Upper lobe of left lung (tissue), 4 donors: ENCODE measurements around the gene CNGB1.
"Not testable (repeated sequence)": the region's sequence is repeated elsewhere in the genome, so short reads cannot be mapped to it uniquely, and the experiment has no call there.

ENCODE experiments used
- CTCF ChIP-seq, 6 experiments: fragments of 450-650 bp in 4 of 6; fragments of 200-600 bp in 2 of 6; sonication (generic) in 2 of 6; IDR thresholded peaks; one replicate each; pipeline ENCODE4 v1.5.1; 2016 to 2019; ENCODE audit warnings: antibody characterized with exemption in 6 of 6
- POLR2A ChIP-seq, 4 donors: fragments of 450-650 bp; IDR thresholded peaks; one replicate each; pipeline ENCODE4 v1.5.1; 2016 to 2017; ENCODE audit warnings: antibody characterized with exemption in 4 of 4, mild to moderate bottlenecking in 2 of 4
- POLR2AphosphoS5 ChIP-seq, 2 donors: sonication (generic); formaldehyde crosslinking; IDR thresholded peaks; one replicate each; pipeline ENCODE4 v1.5.1; 2017; ENCODE audit warnings: antibody characterized with exemption in 2 of 2

- TF ChIP-seq POLR2AphosphoS5, POLR2A, CTCF (IDR thresholded peaks at IDR 0.05): not testable (repeated sequence)
Measured at GRCh38 chr16:57978070-57978465, 7.1 kb upstream of the CNGB1 start.
